Panc1 (cell line): ENCODE measurements around the gene SCRN1.

Source experiments
- POLR2AphosphoS5 ChIP-seq: IDR thresholded peaks from 2 replicates; pipeline ENCODE4 v1.6.1; 2012; ENCODE audit warnings: mild to moderate bottlenecking, low read depth, low read length, moderate library complexity
- TF ChIP-seq, protein P1 (sequence below): fragments of 450-650 bp; IDR thresholded peaks from 2 replicates; pipeline ENCODE4 v1.5.1; 2017; ENCODE audit warnings: mild to moderate bottlenecking

DNA sequence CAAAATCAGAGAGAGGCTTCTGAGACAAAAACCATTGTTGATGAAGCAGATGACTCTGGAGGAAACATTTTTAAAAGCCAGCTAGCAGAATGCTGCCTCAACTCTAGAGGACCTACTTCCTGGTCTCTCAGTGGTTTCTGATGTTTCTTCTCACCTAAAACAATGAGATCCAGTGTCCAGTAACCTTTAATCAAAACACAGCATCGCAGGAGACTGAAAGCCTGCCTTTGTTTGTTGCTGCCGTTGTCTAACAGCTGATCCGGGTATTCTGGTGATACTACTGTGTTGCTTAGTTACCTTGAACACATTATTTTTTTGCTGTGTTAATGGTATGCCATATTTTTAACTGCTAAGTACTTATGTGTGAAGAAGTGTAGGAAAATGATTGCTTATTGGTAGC, 112.4 kb downstream of the SCRN1 start:
- TF ChIP-seq, protein P1, sequence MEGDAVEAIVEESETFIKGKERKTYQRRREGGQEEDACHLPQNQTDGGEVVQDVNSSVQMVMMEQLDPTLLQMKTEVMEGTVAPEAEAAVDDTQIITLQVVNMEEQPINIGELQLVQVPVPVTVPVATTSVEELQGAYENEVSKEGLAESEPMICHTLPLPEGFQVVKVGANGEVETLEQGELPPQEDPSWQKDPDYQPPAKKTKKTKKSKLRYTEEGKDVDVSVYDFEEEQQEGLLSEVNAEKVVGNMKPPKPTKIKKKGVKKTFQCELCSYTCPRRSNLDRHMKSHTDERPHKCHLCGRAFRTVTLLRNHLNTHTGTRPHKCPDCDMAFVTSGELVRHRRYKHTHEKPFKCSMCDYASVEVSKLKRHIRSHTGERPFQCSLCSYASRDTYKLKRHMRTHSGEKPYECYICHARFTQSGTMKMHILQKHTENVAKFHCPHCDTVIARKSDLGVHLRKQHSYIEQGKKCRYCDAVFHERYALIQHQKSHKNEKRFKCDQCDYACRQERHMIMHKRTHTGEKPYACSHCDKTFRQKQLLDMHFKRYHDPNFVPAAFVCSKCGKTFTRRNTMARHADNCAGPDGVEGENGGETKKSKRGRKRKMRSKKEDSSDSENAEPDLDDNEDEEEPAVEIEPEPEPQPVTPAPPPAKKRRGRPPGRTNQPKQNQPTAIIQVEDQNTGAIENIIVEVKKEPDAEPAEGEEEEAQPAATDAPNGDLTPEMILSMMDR = no peak
- no peak for TF ChIP-seq POLR2AphosphoS5
